Medulla oblongata (tissue), 1 donor: Measurements from ENCODE around the gene TBC1D24.

Experiments used
- DNase-seq: peaks from one replicate; pipeline ENCODE4 v3.0.0-alpha.2; 2015; ENCODE audit errors: extremely low spot score

TBC1D24 gene

GRCh38 chr16:2498531-2499253, 23.8 kb downstream of the TBC1D24 start:
- no peak for DNase-seq

- DNase-seq = no peak
Observed at GRCh38 chr16:2499454-2499853, 24.5 kb downstream of the TBC1D24 start.

- no peak for DNase-seq
Observed at GRCh38 chr16:2499890-2500429, 25.0 kb downstream of the TBC1D24 start.

- DNase-seq = no peak
Observed at GRCh38 chr16:2500430-2500917, 25.5 kb downstream of the TBC1D24 start.

GRCh38 chr16:2500918-2501750, 26.2 kb downstream of the TBC1D24 start:
- DNase-seq = peak; percentile 88

- no peak for DNase-seq
Observed at GRCh38 chr16:2501946-2502895, 27.3 kb downstream of the TBC1D24 start.

GRCh38 chr16:2505695-2506094, 30.8 kb downstream of the TBC1D24 start:
- DNase-seq = no peak

- peak; percentile 67 for DNase-seq
Observed at GRCh38 chr16:2507052-2507659, 32.2 kb downstream of the TBC1D24 start.

GRCh38 chr16:2507665-2508064, 32.7 kb downstream of the TBC1D24 start:
- DNase-seq = peak; percentile 38

GRCh38 chr16:2508722-2509400, 33.9 kb downstream of the TBC1D24 start:
- no peak for DNase-seq

- DNase-seq = no peak
Observed at GRCh38 chr16:2511128-2511800, 36.3 kb downstream of the TBC1D24 start.

- DNase-seq = no peak
Observed at GRCh38 chr16:2511996-2512734, 37.2 kb downstream of the TBC1D24 start.

GRCh38 chr16:2512735-2513404, 37.9 kb downstream of the TBC1D24 start:
- DNase-seq = no peak

- peak; percentile 93 for DNase-seq
Observed at GRCh38 chr16:2513405-2514332, 38.7 kb downstream of the TBC1D24 start, which contains the start of gene ATP6V0C. Gene ATP6V0C (plus strand): TSS chr16:2513952. CDS start chr16:2514104, 152 bp downstream.

- DNase-seq = no peak
Observed at GRCh38 chr16:2514333-2515179, 39.6 kb downstream of the TBC1D24 start.

- no peak for DNase-seq
Observed at GRCh38 chr16:2515180-2515851, 40.4 kb downstream of the TBC1D24 start.
